ENCODE measurements around the gene ZCWPW1. TPM values are rescaled to one million over a fixed set of nuclear protein-coding genes. Genes with fewer than 3 reads are reported as not detected.

Gene ZCWPW1
- total RNA-seq, 3 donors from 2014 or later (not counting 1 experiment from before 2014, with no cell fraction given) = 5.6 to 7.8 (median 7.2) TPM

DNA sequence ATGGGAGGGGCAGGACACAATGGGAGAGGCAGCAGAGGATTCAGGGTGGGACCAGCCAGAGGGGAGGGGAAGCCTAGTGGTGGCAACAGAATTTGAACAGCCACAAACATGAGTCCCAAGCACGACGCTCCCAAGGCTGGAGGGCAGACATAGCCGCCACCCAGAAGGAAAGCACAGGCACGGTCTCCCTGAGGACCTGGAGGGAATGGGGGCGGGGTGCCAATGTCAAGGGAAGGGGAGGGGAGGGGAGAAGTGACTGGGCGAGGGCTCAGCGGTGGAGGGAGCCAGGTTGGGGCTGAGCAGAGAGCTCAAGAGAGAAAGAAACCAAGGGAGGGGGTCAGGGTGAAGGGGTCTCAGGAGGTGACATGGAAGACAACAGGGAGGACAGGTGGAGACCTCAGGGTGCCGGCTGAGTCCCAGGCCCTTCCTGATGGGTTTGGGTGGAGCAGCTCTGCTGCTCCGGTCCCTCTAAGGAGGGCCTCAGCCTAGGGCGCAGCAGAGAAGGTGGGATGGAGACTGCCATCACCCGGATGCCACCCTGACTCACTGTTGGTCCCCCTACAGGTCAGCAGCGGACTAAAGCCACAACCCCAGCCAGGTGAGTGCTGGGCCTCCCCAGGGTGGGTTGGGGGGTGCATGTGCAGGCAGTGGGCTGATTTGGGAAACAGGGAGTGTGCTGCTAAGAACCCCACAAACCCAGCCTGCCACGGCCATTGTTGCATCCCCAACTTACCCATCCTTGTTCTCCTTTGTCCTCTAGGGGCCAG, 31.0 kb downstream of the ZCWPW1 start:
- TF ChIP-seq CTCF (IDR thresholded peaks at IDR 0.05) = no peak
- H3K4me1 Mint-ChIP-seq = peaks cover 22 to 28% of the 10 kb centered on the region in 2 donors
- Histone ChIP-seq H3K36me3 (ENCODE audit: control insufficient read depth, insufficient read depth, low read length) (no peaks in the 10 kb centered on the region), H3K27ac (ENCODE audit: low read length) (peak overlapping the region; percentile 65), H3K4me3 (ENCODE audit: low read length) (no peak overlapping the region), H3K4me1 (ENCODE audit: control insufficient read depth, insufficient read depth, low read length) (peaks cover 22% of the 10 kb centered on the region), H3K27me3 (ENCODE audit: control insufficient read depth, insufficient read depth, low read length) (no peaks in the 10 kb centered on the region), H3K9me3 (ENCODE audit: control insufficient read depth, insufficient read depth, low read length) (no peaks in the 10 kb centered on the region)
- peak overlapping the region; percentile 93 for H3K4me3 Mint-ChIP-seq
- WGBS (ENCODE audit: insufficient coverage) = 83% methylated on average over 13 of the region's 13 CpGs
- intact Hi-C loops (cut with micrococcal nuclease) = loop anchor here (5.0 kb wide), 1 partner anchor 60 kb away; no protein-coding TSS in a partner anchor
- H3K27me3 Mint-ChIP-seq (ENCODE audit: low read depth in 2 of 2) = no peaks in the 10 kb centered on the region
- no peak for ATAC-seq
- no peaks in the 10 kb centered on the region for H3K9me3 Mint-ChIP-seq
- H3K36me3 Mint-ChIP-seq = no peaks in the 10 kb centered on the region
- DNase-seq = no peak
- peak overlapping the region; percentile 94 to 98 for H3K27ac Mint-ChIP-seq

GRCh38 chr7:100396421-100396982, 32.0 kb downstream of the ZCWPW1 start:
- DNase-seq = peak in 1 of 2 donors; percentile 70
- ATAC-seq = peak; percentile 90 to 94 (median 91)
- peak overlapping the region; percentile 94 to 98 for H3K27ac Mint-ChIP-seq
- H3K36me3 Mint-ChIP-seq = no peaks in the 10 kb centered on the region
- Histone ChIP-seq H3K9me3 (ENCODE audit: control insufficient read depth, insufficient read depth, low read length) (no peaks in the 10 kb centered on the region), H3K4me1 (ENCODE audit: control insufficient read depth, insufficient read depth, low read length) (peaks cover 22% of the 10 kb centered on the region), H3K36me3 (ENCODE audit: control insufficient read depth, insufficient read depth, low read length) (no peaks in the 10 kb centered on the region), H3K27me3 (ENCODE audit: control insufficient read depth, insufficient read depth, low read length) (no peaks in the 10 kb centered on the region), H3K4me3 (ENCODE audit: low read length) (no peak overlapping the region), H3K27ac (ENCODE audit: low read length) (peak overlapping the region; percentile 65)
- peaks cover 22 to 28% of the 10 kb centered on the region in 2 donors for H3K4me1 Mint-ChIP-seq
- no peaks in the 10 kb centered on the region for H3K27me3 Mint-ChIP-seq (ENCODE audit: low read depth in 2 of 2)
- TF ChIP-seq CTCF (IDR thresholded peaks at IDR 0.05) = no peak
- H3K9me3 Mint-ChIP-seq = no peaks in the 10 kb centered on the region
- peak overlapping the region; percentile 93 for H3K4me3 Mint-ChIP-seq
- WGBS (ENCODE audit: insufficient coverage) = 20% methylated on average over 6 of the region's 9 CpGs
- intact Hi-C loops (cut with micrococcal nuclease) = loop anchor here (1.0 to 5.0 kb wide), 2 partner anchors 32 to 59 kb away; partner anchors contain the start of gene ZCWPW1

DNA sequence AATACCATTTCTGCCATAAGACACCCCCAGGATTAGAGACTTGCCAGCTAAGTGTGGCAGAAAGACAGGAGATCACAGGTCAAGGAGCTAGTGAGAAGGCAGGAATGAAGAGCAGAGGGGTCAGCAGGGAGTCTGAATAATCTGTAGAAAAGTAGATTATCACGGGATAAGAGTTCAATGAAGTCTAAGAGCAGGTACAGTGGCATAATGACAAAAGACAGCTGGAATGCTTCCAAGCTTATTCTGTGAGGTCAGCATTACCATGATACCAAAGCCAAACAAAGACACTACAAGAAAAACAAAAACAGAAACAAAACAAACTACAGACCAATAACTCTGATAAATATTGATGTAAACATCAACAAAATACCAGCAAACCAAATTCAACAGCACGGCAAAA, 34.4 kb downstream of the ZCWPW1 start:
- H3K36me3 Mint-ChIP-seq = no peaks in the 10 kb centered on the region
- no peak for TF ChIP-seq CTCF (IDR thresholded peaks at IDR 0.05)
- H3K4me1 Mint-ChIP-seq = peaks cover 23 to 27% of the 10 kb centered on the region in 2 donors
- Histone ChIP-seq H3K27me3 (ENCODE audit: control insufficient read depth, insufficient read depth, low read length) (no peaks in the 10 kb centered on the region), H3K36me3 (ENCODE audit: control insufficient read depth, insufficient read depth, low read length) (no peaks in the 10 kb centered on the region), H3K27ac (ENCODE audit: low read length) (no peak overlapping the region), H3K4me1 (ENCODE audit: control insufficient read depth, insufficient read depth, low read length) (peaks cover 22% of the 10 kb centered on the region), H3K9me3 (ENCODE audit: control insufficient read depth, insufficient read depth, low read length) (no peaks in the 10 kb centered on the region), H3K4me3 (ENCODE audit: low read length) (no peak overlapping the region)
- no peak overlapping the region for H3K4me3 Mint-ChIP-seq
- intact Hi-C loops (cut with micrococcal nuclease) = no loop called here
- H3K9me3 Mint-ChIP-seq = no peaks in the 10 kb centered on the region
- H3K27me3 Mint-ChIP-seq (ENCODE audit: low read depth in 2 of 2) = no peaks in the 10 kb centered on the region
- H3K27ac Mint-ChIP-seq = no peak overlapping the region
- DNase-seq = no peak
- ATAC-seq = no peak
- 97% methylated on average over 2 of the region's 2 CpGs for WGBS (ENCODE audit: insufficient coverage)

All from natural killer cell (primary cell).